Fibroblast of villous mesenchyme (primary cell): ENCODE measurements around the gene SHF. TPM values are rescaled to one million over a fixed set of nuclear protein-coding genes. Genes with fewer than 3 reads are reported as not detected.
"Not testable (repeated sequence)": the region's sequence is repeated elsewhere in the genome, so short reads cannot be mapped to it uniquely, and the experiment has no call there.

Experiments used
- DNase-seq: peaks from one replicate; pipeline ENCODE4 v3.0.0-alpha.2; 2010; ENCODE audit warnings: low read depth
- H3K4me3 ChIP-seq: 2 replicates; pipeline ENCODE4 v1.5.1; 2011; ENCODE audit warnings: low read depth, mild to moderate bottlenecking, low read length
- CTCF ChIP-seq: IDR thresholded peaks from 2 replicates; pipeline ENCODE4 v1.5.1; 2012; ENCODE audit warnings: low read depth, mild to moderate bottlenecking, low read length; ENCODE audit not compliant: insufficient read depth
- total RNA-seq: library from RNA; depleted of rRNA; stranded (reverse); fragments of >200 nt; gene quantifications from 2 replicates; pipeline ENCODE4 v1.2.3, GENCODE V29; 2012

The SHF gene
- total RNA-seq, 1 donor, result 2.6 TPM

- TF ChIP-seq CTCF, result no peak
- no peak for DNase-seq
- no peak overlapping the region for H3K4me3 ChIP-seq
These were observed 48.0 kb downstream of the SHF start for GRCh38 chr15:45139770-45140169.

- TF ChIP-seq CTCF, result no peak
- no peak overlapping the region for H3K4me3 ChIP-seq
- no peak for DNase-seq
These were observed 48.7 kb downstream of the SHF start for GRCh38 chr15:45138814-45139765.

GRCh38 chr15:45137703-45138102, 50.1 kb downstream of the SHF start:
- DNase-seq, result no peak
- no peak overlapping the region for H3K4me3 ChIP-seq
- no peak for TF ChIP-seq CTCF

- DNase-seq, result no peak
- peak; percentile 28 for TF ChIP-seq CTCF
- H3K4me3 ChIP-seq, result no peak overlapping the region
These were observed 51.4 kb downstream of the SHF start for GRCh38 chr15:45136378-45136764.

- not testable (repeated sequence) for H3K4me3 ChIP-seq, DNase-seq
These were observed 51.9 kb downstream of the SHF start for GRCh38 chr15:45135705-45136377.

- no peak for TF ChIP-seq CTCF
- no peak overlapping the region for H3K4me3 ChIP-seq
- DNase-seq, result no peak
These were observed 52.8 kb downstream of the SHF start for GRCh38 chr15:45134682-45135604.
